Dendritic cell treated with granulocyte-macrophage colony-stimulating factor and Interleukin-4, amounts not matched to agents 40 ng/mL and 50 ng/mL, for 4 days (primary cell): Measurements from ENCODE around the gene PAPSS2.
"Not testable (repeated sequence)": the region's sequence is repeated elsewhere in the genome, so short reads cannot be mapped to it uniquely, and the experiment has no call there.

Experiments used
- H3K27ac Mint-ChIP-seq: one replicate; pipeline ENCODE4 v1.8.0; 2022; ENCODE audit warnings: mild to moderate bottlenecking, mixed read lengths
- H3K27me3 Mint-ChIP-seq: one replicate; pipeline ENCODE4 v1.8.0; 2022; ENCODE audit warnings: mild to moderate bottlenecking, mixed read lengths
- H3K36me3 Mint-ChIP-seq: one replicate; pipeline ENCODE4 v1.8.0; 2022; ENCODE audit warnings: low read depth, mixed read lengths
- H3K4me1 Mint-ChIP-seq: one replicate; pipeline ENCODE4 v1.8.0; 2022; ENCODE audit warnings: low read depth, mixed read lengths
- H3K4me3 Mint-ChIP-seq: one replicate; pipeline ENCODE4 v1.8.0; 2022; ENCODE audit warnings: mild to moderate bottlenecking, moderate library complexity, mixed read lengths
- H3K9me3 Mint-ChIP-seq: one replicate; pipeline ENCODE4 v1.8.0; 2022; ENCODE audit warnings: mixed read lengths
- intact Hi-C: fragments of 100-400 bp; cut with micrococcal nuclease; formaldehyde crosslinking; loops from one replicate; pipeline ENCODE4 v1.15.0; 2022

Gene PAPSS2

DNA sequence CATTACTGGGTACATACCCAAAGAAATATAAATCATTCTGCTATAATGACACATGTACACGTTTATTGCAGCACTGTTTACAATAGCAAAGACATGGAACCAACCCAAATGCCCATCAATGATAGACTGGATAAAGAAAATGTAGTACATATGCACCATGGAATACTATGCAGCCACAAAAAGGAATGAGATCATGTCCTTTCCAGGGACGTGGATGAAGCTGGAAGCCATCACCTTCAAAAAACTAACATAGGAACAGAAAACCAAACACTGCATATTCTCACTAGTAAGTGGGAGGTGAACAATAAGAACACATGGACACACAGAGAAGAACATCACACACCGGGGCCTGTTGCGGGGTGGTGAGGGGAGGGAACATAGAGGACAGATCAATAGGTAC lies 88.6 kb downstream of the PAPSS2 start:
- intact Hi-C loops, H3K27me3 Mint-ChIP-seq, H3K4me3 Mint-ChIP-seq, H3K9me3 Mint-ChIP-seq, H3K27ac Mint-ChIP-seq, H3K4me1 Mint-ChIP-seq: not testable (repeated sequence)
- H3K36me3 Mint-ChIP-seq: peaks cover 36% of the 10 kb centered on the region

DNA sequence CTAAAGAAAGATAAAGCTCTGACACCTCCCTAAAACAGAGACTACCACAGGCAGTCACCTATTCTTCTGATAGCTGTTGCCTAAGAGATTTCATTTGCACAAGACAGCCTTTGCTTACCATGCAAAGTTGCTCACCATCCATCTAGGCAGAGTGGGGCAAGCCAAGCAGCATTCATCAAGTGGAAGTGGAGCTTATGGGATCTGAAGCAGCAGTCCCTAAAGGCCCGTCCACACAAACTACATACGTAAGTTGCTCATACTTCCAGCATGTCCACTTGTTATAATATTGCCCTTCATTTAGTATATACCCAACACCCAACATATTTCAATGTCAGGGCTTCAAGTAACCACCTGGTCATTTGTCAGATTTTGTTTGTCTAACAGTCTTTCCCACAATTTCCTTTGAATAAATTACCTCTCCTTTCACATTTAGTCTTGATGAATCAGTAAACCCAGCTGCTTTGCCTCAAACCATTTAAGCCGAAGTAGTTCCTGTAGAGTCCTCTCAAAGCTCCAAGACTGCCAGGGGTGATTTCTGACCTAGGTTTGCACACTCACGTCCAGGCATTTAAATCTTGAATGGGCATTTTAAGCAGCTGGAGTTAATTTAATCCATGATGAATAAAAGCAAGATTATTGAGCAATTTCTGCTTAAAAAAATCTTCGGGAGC lies 90.5 kb downstream of the PAPSS2 start:
- H3K9me3 Mint-ChIP-seq: no peaks in the 10 kb centered on the region
- intact Hi-C loops: no loop called here
- no peak overlapping the region for H3K4me3 Mint-ChIP-seq
- H3K27me3 Mint-ChIP-seq: no peaks in the 10 kb centered on the region
- H3K27ac Mint-ChIP-seq: no peak overlapping the region
- H3K4me1 Mint-ChIP-seq: no peaks in the 10 kb centered on the region
- peaks cover 30% of the 10 kb centered on the region for H3K36me3 Mint-ChIP-seq

DNA sequence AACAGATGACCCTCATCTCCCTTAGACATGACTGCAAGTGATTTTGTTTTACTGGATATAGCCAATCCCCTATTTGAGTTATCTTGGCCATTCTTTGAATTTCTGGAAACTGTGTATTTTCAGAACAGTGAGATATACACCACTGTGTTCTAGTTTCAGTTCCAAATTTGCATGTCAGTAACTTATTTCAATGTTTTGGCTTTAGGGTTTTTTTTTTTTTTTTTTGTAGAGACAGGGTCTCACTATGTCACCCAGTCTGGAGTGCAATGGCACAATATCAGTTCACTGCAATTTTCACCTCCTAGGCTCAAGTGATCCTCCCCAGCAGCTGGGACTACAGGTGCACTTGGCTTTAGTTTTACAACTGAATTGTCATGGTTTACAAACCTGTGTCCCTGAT lies 91.1 kb downstream of the PAPSS2 start:
- Mint-ChIP-seq H3K36me3 (peaks cover 36% of the 10 kb centered on the region), H3K4me1 (no peaks in the 10 kb centered on the region), H3K4me3 (no peak overlapping the region), H3K27ac (no peak overlapping the region), H3K27me3 (no peaks in the 10 kb centered on the region), H3K9me3 (no peaks in the 10 kb centered on the region)
- intact Hi-C loops: no loop called here

DNA sequence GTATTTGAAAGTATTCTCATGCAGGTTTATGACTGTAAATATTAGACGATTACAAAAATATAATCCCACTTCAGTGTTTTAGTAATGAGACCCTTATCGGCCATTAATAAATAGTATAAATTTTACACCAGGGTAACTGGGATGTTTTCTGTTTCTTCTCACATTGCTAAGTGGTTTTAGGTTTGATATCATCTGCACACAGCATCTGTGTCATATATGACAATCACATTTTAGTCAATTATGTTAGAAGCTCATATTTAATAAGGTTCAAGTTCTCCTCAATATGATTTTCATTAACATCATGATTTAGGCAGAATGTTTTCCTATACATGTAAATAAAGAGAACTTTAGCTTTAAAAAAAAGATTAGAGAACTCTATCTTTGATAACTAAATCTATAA lies 91.6 kb downstream of the PAPSS2 start:
- Mint-ChIP-seq H3K27ac (no peak overlapping the region), H3K4me1 (no peaks in the 10 kb centered on the region), H3K27me3 (no peaks in the 10 kb centered on the region), H3K36me3 (peaks cover 40% of the 10 kb centered on the region), H3K9me3 (no peaks in the 10 kb centered on the region), H3K4me3 (no peak overlapping the region)
- intact Hi-C loops: no loop called here

DNA sequence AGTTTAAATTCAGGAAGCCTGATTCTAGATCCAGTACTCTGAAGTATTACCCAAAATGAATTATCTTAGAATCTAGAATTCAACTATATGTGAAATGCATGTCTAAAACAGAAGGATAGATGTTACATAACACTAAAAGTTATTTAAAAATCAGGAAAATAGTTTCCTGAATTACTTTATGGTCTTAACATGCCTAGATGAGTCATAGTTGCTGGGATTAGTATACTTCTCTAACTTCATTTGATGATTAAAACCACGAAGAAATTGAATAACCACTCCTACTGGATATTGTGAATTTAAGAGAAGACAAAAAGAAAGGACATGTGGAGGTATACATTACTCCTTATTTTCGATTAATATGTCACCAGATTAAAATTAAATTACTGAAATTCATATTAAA lies 92.9 kb downstream of the PAPSS2 start:
- H3K27ac Mint-ChIP-seq: no peak overlapping the region
- no peak overlapping the region for H3K4me3 Mint-ChIP-seq
- H3K4me1 Mint-ChIP-seq: no peaks in the 10 kb centered on the region
- no peaks in the 10 kb centered on the region for H3K27me3 Mint-ChIP-seq
- peaks cover 44% of the 10 kb centered on the region for H3K36me3 Mint-ChIP-seq
- intact Hi-C loops: no loop called here
- no peaks in the 10 kb centered on the region for H3K9me3 Mint-ChIP-seq

DNA sequence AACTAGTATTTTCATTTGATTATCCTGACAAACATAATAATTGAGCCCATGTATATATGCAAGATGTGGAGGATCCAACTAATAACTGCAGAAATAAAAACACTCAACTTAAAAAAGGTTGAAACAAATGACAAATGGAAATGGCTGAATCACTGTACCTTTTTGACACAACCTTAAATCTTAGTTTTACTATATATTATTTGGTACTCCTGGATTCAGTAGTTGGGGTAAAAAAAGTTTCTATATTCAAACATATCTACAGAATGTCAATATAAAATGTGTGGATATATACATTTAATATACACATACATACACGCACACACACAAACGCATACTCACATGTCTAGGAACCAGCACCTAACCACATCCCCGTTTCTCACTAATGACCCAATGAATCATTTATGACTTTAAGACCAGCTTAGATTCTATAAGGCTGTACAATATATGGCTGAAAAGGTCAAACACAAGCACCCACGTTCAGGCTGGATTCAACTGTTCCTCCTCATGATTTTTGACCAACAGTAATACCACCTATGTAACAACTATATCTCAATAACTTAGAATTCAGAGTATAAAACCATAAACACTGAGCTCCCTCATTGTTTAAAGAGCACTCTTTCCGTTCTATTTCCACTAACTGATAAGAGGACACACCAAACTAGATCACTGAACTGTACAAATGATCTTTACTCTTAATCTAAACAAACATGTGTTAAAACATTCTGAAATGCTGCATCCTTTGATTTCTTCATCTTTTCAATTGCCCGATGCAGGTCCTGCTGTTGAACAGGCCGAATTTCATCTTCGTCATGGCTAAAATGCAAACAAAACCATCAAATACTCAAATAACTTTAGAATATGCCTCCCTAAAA lies 94.6 kb downstream of the PAPSS2 start:
- peaks cover 43% of the 10 kb centered on the region for H3K36me3 Mint-ChIP-seq

DNA sequence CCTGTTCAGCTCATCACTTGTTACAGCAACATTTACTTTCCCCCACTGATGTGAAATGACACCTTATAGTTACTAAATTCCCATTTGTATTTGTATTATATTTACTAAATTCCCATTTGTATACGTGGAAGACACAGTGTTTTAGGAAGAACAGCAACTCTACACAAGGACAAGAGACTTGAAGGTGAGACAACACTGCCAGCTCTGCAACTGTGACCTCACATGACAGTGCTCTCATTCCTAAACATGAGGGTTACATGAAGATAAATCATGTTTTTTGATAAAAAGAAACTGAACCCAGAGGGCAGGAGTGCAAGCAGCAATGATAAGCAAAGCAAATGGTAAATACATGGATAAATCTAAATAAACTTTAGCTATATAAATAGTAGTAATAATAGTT lies 98.0 kb downstream of the PAPSS2 start:
- H3K27ac Mint-ChIP-seq: no peak overlapping the region
- no peak overlapping the region for H3K4me3 Mint-ChIP-seq
- H3K9me3 Mint-ChIP-seq: no peaks in the 10 kb centered on the region
- peaks cover 38% of the 10 kb centered on the region for H3K36me3 Mint-ChIP-seq
- no peaks in the 10 kb centered on the region for H3K27me3 Mint-ChIP-seq
- intact Hi-C loops: no loop called here
- H3K4me1 Mint-ChIP-seq: peaks cover 14% of the 10 kb centered on the region

More for the DNA sequence above, 94.6 kb downstream of the PAPSS2 start:
- H3K27ac Mint-ChIP-seq: no peak overlapping the region
- H3K9me3 Mint-ChIP-seq: no peaks in the 10 kb centered on the region
- intact Hi-C loops: no loop called here
- H3K4me3 Mint-ChIP-seq: no peak overlapping the region
- H3K4me1 Mint-ChIP-seq: no peaks in the 10 kb centered on the region
- H3K27me3 Mint-ChIP-seq: no peaks in the 10 kb centered on the region

DNA sequence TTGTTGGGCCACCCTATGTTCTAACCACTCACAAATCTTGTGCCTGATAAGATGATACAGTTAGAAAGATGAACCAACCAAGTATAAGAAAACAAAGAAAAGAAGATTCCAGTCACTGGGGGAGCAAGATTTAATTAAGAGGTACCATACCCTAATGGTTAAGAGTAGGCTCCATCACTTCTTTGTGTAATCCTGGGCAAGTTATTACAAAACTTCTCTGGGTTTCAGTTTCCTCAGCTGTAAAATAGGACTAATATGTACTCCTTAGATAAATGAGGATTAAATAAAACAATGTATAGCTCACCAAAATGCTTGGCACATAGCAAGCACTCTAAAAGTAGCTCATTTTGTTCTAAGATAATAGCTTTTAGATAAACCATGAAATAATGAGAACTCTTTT lies 99.9 kb downstream of the PAPSS2 start:
- peaks cover 27% of the 10 kb centered on the region for H3K36me3 Mint-ChIP-seq
- H3K4me3 Mint-ChIP-seq: no peak overlapping the region
- H3K4me1 Mint-ChIP-seq: peaks cover 14% of the 10 kb centered on the region
- intact Hi-C loops: no loop called here
- no peak overlapping the region for H3K27ac Mint-ChIP-seq
- no peaks in the 10 kb centered on the region for H3K27me3 Mint-ChIP-seq
- no peaks in the 10 kb centered on the region for H3K9me3 Mint-ChIP-seq

DNA sequence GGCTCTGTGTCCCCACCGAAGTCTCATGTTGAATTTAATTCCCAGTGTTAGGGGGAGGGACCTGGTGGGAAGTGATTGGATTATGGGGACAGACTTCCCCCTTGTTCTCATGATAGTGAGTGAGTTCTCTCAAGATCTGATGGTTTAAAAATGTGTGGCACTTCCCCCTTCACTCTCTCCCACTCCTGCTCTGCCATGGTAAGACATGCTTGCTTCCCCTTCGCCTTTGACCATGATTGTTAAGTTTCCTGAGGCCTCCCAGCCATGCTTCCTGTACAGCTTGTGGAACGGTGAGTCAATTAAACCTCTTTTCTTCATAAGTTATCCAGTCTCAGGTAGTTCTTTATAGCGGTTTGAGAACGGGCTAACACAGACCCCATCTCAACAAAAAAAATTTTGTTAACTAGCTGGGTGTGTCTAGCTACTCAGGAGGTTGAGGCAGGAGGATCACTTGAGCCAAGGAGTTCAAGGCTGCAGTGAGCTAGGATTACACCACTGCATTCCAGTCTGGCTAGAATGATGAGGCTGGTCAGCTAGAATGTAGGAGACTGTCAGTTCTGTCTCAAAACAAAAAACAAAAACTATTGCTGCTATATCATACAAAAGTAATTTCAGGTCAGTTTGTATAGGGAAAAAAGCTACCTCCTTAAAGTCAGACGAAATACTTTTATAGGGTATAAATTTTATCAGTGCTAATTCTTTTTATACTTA lies 100.7 kb downstream of the PAPSS2 start:
- peaks cover 28% of the 10 kb centered on the region for H3K36me3 Mint-ChIP-seq
- H3K27me3 Mint-ChIP-seq: no peaks in the 10 kb centered on the region
- no peaks in the 10 kb centered on the region for H3K9me3 Mint-ChIP-seq
- H3K4me1 Mint-ChIP-seq: peaks cover 14% of the 10 kb centered on the region
- intact Hi-C loops: no loop called here
- no peak overlapping the region for H3K4me3 Mint-ChIP-seq
- H3K27ac Mint-ChIP-seq: no peak overlapping the region

DNA sequence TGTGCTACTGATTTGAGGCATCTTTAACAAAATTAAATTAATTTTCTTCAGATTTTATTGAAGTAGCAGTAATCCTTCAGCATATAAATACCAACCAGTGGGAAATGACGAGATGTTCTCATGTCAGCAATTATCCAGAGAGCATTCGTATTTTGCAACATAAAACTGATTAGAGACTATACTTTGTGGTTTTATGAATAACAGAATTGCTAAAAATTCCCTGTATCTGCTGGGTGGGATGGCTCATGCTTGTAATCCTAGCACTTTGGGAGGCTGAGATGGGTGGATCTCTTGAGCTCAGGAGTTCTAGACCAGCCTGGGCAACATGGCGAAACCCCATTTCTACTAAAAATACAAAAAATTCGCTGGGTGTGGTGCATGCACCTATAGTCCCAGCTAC lies 101.5 kb downstream of the PAPSS2 start:
- H3K27ac Mint-ChIP-seq: no peak overlapping the region
- H3K4me3 Mint-ChIP-seq: no peak overlapping the region
- peaks cover 14% of the 10 kb centered on the region for H3K4me1 Mint-ChIP-seq
- H3K36me3 Mint-ChIP-seq: peaks cover 26% of the 10 kb centered on the region
- H3K9me3 Mint-ChIP-seq: no peaks in the 10 kb centered on the region
- intact Hi-C loops: no loop called here
- no peaks in the 10 kb centered on the region for H3K27me3 Mint-ChIP-seq

DNA sequence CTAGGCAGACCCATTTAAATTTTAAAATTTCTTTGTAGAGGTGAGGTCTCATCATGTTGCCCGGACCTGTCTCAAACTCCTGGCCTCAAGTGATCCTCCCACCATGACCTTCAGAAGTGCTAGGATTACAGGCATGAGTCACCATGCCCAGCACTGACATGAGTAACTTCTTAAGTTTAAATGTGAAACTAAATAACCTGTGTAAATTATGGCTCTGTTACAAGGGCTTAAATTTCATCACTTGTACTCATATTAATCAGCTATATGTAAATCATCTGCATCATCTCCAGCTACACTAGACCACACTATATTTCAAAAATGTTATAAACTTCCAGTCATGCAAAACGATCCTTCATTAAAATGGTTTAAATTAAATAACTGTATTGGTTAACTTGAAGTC lies 102.2 kb downstream of the PAPSS2 start:
- no peak overlapping the region for H3K4me3 Mint-ChIP-seq
- H3K36me3 Mint-ChIP-seq: peaks cover 28% of the 10 kb centered on the region
- no peaks in the 10 kb centered on the region for H3K9me3 Mint-ChIP-seq
- intact Hi-C loops: no loop called here
- H3K4me1 Mint-ChIP-seq: peaks cover 14% of the 10 kb centered on the region
- H3K27me3 Mint-ChIP-seq: no peaks in the 10 kb centered on the region
- no peak overlapping the region for H3K27ac Mint-ChIP-seq

DNA sequence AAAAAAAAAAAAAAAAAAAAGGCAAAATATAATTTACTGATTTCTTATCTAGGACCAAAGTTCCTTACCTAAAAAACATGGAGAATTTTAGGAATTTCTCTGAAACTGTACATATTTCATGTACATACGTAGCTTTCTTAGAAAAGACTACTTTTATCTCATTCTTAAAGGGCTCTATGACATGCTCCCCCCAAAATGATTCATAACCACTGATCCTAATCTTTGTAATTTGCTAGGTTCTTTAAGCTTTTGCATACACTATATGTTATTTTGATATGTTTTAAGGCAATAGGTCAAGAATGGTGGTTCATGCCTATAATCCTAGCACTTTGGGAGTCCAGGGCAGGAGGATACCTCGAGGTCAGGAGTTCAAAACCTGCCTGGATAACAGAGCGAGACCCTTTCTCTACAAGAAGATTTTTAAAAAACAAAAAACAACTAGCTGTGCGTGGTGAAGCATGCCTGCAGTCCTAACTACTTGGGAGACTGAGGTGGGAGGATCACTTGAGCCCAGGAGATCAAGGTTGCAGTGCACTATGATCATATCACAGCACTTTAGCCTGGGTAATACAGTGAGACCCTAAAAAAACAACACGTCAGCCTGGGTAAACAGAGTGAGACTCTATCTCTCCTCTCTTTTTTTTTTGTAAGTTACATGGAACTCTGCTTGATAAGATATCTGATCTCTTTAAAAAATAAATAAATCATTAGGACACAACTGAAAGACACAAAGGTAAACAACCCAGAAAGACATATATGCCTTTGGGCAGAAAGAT lies 103.6 kb downstream of the PAPSS2 start:
- Mint-ChIP-seq H3K27ac (no peak overlapping the region), H3K27me3 (no peaks in the 10 kb centered on the region), H3K4me1 (peaks cover 20% of the 10 kb centered on the region), H3K9me3 (no peaks in the 10 kb centered on the region), H3K4me3 (no peak overlapping the region), H3K36me3 (peaks cover 32% of the 10 kb centered on the region)
- intact Hi-C loops: no loop called here

DNA sequence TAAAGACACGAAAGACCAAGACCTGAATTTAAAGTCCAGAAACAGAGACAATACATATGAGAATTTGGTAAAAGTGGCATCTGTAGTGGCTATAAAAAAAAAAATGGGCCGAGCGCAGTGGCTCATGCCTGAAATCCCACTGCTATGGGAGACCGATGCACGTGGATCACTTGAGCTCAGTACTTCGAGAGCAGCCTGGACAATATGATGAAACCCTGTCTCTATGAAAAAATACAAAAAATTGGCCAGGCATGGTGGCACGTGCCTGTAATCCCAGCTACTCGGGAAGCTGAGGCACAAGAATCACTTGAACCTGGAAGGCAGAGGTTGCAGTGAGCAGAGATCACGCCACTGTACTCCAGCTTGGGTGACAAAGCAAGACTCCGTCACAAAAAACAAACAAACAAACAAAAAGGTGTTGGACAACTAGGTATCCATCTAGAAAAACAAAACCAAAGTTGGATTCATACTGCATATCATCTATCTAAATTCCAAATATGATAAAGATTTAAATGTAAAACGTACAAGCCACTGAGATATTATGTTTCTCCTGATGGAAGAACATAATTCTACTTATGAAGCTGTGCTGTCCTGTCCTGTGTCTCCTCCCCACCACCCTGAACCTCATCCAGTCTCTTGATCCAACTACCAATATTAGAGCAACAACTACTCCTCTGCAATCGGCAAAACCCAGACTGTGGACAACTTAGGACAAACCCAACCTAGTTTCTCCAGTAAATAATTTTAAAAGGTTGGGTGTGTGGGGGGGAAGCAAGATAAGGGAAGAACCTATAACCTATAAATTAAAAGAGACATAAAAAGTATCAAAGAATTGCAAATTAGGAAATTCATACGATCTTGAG lies 104.6 kb downstream of the PAPSS2 start:
- Mint-ChIP-seq H3K4me3 (no peak overlapping the region), H3K36me3 (peaks cover 35% of the 10 kb centered on the region), H3K4me1 (peaks cover 20% of the 10 kb centered on the region), H3K27me3 (no peaks in the 10 kb centered on the region), H3K27ac (no peak overlapping the region), H3K9me3 (no peaks in the 10 kb centered on the region)
- intact Hi-C loops: no loop called here
